A673 (cell line): ENCODE data around the gene DDX31.

ENCODE experiments used
- CTCF ChIP-seq: fragments of 300-800, 200-600 bp; sonication (generic); conservative IDR thresholded peaks from 2 replicates; pipeline ENCODE4 v1.5.1; 2017; ENCODE audit warnings: low read depth, mild to moderate bottlenecking, antibody characterized with exemption, low read length, moderate library complexity, mixed read lengths
- EZH2 ChIP-seq: fragments of 200-600 bp; sonication (generic); IDR thresholded peaks from 2 replicates; pipeline ENCODE4 v1.6.1; 2017; ENCODE audit warnings: borderline replicate concordance, low read depth, mild to moderate bottlenecking, mixed read lengths, antibody characterized with exemption, low read length; ENCODE audit not compliant: poor library complexity, severe bottlenecking

DNA sequence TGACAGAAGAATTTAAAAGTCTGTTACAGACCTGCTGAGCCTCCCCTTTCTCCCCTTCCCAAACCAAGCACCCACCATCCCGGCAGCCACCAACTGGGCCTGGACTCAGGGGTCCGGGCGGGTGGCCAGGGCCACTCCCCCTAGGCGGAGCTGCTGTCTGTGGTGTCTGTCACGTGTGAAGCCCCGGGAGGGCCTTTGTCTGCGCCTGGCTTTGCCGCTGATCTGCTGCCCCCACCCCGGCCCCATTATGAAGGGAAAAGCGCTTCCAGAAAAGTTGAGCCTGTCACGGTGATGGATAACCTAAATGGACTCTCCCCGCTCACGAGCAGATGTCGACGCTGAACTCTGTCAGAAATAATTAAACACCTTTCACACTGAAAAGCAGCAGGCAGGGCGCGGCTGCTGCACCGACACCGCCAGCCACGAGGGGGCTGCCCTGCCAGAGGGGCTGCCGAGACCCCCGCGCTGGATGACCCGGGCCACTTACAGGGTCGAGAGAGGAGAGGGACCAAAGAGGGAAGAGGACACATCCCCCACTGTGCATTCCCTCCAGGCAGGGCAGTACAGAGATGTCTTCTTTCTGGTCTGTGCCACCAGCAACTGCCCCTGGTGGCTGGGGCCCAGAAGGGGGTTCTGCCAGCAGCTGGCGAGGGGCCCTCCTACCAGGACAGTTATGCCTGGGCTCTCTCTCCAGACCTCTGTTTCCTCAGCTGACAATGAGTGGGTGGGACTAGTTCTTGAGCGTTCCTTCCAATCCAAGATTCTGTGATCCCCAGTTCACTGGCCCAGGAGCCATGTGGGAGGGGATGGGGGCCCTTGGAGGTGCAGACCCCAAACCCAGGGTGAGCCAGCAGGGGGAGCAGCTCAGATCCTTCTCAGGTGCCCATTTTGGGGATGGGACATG, 123.4 kb downstream of the DDX31 start:
- peak; percentile 71 for TF ChIP-seq CTCF
- TF ChIP-seq EZH2, result no peak
